Testis (tissue), 3 donors: Measurements from ENCODE around the gene FHIT. TPM values are rescaled to one million over a fixed set of nuclear protein-coding genes. Genes with fewer than 3 reads are reported as not detected.

Experiments used
- DNase-seq: peaks from one replicate; pipeline ENCODE4 v3.0.0-alpha.2; 2019
- H3K27ac ChIP-seq, 2 donors: fragments of 200-600 bp; sonication (generic); one replicate each; pipeline ENCODE4 v1.5.1; 2019
- H3K27me3 ChIP-seq: fragments of 200-600 bp; sonication (generic); one replicate; pipeline ENCODE4 v1.5.1; 2019
- H3K36me3 ChIP-seq: fragments of 200-600 bp; sonication (generic); one replicate; pipeline ENCODE4 v1.5.1; 2017; ENCODE audit warnings: low read depth; ENCODE audit errors: missing control alignments
- H3K4me1 ChIP-seq: fragments of 200-600 bp; sonication (generic); one replicate; pipeline ENCODE4 v1.5.1; 2019
- H3K4me3 ChIP-seq, 2 donors: fragments of 200-600 bp; sonication (generic); one replicate each; pipeline ENCODE4 v1.5.1; 2017 to 2019
- H3K9me3 ChIP-seq: fragments of 200-600 bp; sonication (generic); one replicate; pipeline ENCODE4 v1.5.1; 2017
- CTCF ChIP-seq, 3 experiments: fragments of 450-650 bp in 2 of 3; fragments of 200-600 bp in 1 of 3; sonication (generic) in 1 of 3; IDR thresholded peaks; one replicate each; pipeline ENCODE4 v1.5.1; 2016 to 2019; ENCODE audit warnings: antibody characterized with exemption in 3 of 3, mild to moderate bottlenecking in 2 of 3, moderate library complexity in 1 of 3
- POLR2A ChIP-seq: fragments of 450-650 bp; IDR thresholded peaks from one replicate; pipeline ENCODE4 v1.6.1; 2017; ENCODE audit warnings: antibody characterized with exemption, mild to moderate bottlenecking, moderate library complexity
- WGBS, 2 donors: methylation state at CpG; one replicate each; pipeline ENCODE4 v1.1.5; 2018; 5-methylcytosine and 5-hydroxymethylcytosine counted together
- intact Hi-C: fragments of 100-400 bp; cut with DNase I; formaldehyde crosslinking; loops from one replicate; pipeline ENCODE4 v1.15.1; 2023; ENCODE audit warnings: low total_unique reads
- polyA plus RNA-seq: library from polyadenylated mRNA; stranded (reverse); fragments of 350-450 nt; fragmentation: Illumina TruSeq; extraction: RNeasy Lipid Tissue Mini Kit (QIAGEN cat#74804); gene quantifications from one replicate; pipeline ENCODE4 v1.2.3, GENCODE V29; 2014; ENCODE audit warnings: low read depth, low replicate concordance; ENCODE audit not compliant: insufficient read depth
- total RNA-seq, 2 donors: library from RNA; depleted of rRNA; stranded (reverse); fragments of >200 nt; gene quantifications; one replicate each; pipeline ENCODE4 v1.2.3, GENCODE V29; 2016

FHIT gene
- total and polyA plus RNA-seq, 3 donors from 2014 or later = 10.1 to 29.6 (median 15.5) TPM

- DNase-seq = no peak
- no peaks in the 10 kb centered on the region for H3K36me3 ChIP-seq
- no peak overlapping the region for H3K4me3 ChIP-seq
- no peaks in the 10 kb centered on the region for H3K4me1 ChIP-seq
- intact Hi-C loops = no loop called here
- H3K9me3 ChIP-seq = no peaks in the 10 kb centered on the region
- no peak overlapping the region for H3K27ac ChIP-seq
- no peak for TF ChIP-seq POLR2A
- no peak for TF ChIP-seq CTCF (IDR thresholded peaks at IDR 0.05)
- whole genome bisulfite sequencing, 2 donors = 75 to 94% methylated on average over 1 of the region's 1 CpG
- H3K27me3 ChIP-seq = no peaks in the 10 kb centered on the region
Measured at GRCh38 chr3:60182697-60183096, 1068.6 kb downstream of the FHIT start.

- DNase-seq = no peak
- H3K27me3 ChIP-seq = no peaks in the 10 kb centered on the region
- no peaks in the 10 kb centered on the region for H3K36me3 ChIP-seq
- WGBS, 2 donors = 83 to 88% methylated on average over 8 of the region's 8 CpGs
- no peaks in the 10 kb centered on the region for H3K9me3 ChIP-seq
- H3K4me3 ChIP-seq = no peak overlapping the region
- TF ChIP-seq POLR2A (no peak), CTCF (IDR thresholded peaks at IDR 0.05) (no peak)
- H3K4me1 ChIP-seq = no peaks in the 10 kb centered on the region
- intact Hi-C loops = no loop called here
- H3K27ac ChIP-seq = no peak overlapping the region
Measured at GRCh38 chr3:60178931-60179653, 1072.2 kb downstream of the FHIT start.

DNA sequence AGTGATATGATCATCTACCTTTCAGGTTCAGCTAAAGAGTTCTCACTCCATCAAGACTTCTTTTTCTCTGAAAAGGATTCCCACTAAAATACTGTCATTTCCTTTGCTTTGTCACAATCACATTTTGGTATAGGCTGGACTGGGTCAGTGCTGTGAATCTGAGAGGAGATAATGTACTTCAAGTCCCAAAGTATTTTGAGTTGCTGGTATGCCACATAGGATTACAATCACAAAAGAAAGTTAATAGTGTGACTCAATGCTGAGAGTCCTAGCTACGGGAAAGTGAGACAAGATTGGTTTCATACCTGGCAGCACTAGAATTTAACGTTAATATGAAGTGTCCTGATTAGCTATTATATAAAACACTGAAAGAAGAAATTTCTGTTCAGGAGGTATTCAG is 1073.5 kb downstream of the FHIT start:
- Histone ChIP-seq H3K36me3 (no peaks in the 10 kb centered on the region), H3K4me3 (no peak overlapping the region), H3K4me1 (no peaks in the 10 kb centered on the region), H3K9me3 (no peaks in the 10 kb centered on the region), H3K27ac (no peak overlapping the region), H3K27me3 (no peaks in the 10 kb centered on the region)
- TF ChIP-seq CTCF (IDR thresholded peaks at IDR 0.05) (no peak), POLR2A (no peak)
- WGBS, 2 donors = 84 to 87% methylated on average over 2 of the region's 2 CpGs
- no peak for DNase-seq
- intact Hi-C loops = no loop called here

DNA sequence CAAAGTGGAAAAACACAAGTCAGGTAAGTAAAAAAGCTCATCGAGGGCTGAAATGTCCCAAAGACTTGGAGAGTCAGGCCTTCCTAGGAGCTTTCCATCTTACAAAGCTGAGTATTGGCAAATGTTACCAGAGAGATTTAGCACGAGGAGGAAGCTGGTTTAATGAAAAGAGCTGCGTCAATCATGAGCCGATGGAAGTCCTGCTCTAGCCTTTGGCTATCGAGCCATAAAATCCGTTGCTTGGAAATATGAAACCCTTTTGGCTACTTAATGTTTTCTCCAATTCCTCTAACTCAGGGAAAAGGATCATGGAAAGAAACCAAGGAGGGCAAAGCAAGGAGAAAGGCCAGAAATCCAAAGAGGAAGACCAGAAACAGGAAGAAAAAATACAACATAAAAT is 1074.6 kb downstream of the FHIT start:
- intact Hi-C loops = no loop called here
- Histone ChIP-seq H3K9me3 (no peaks in the 10 kb centered on the region), H3K4me1 (no peaks in the 10 kb centered on the region), H3K27ac (no peak overlapping the region), H3K4me3 (no peak overlapping the region), H3K27me3 (no peaks in the 10 kb centered on the region), H3K36me3 (no peaks in the 10 kb centered on the region)
- DNase-seq = no peak
- TF ChIP-seq CTCF (IDR thresholded peaks at IDR 0.05) = no peak
- 69 to 72% methylated on average over 6 of the region's 6 CpGs for WGBS, 2 donors

GRCh38 chr3:60175680-60176079 is 1075.6 kb downstream of the FHIT start:
- Histone ChIP-seq H3K36me3 (no peaks in the 10 kb centered on the region), H3K4me3 (no peak overlapping the region), H3K4me1 (no peaks in the 10 kb centered on the region), H3K9me3 (no peaks in the 10 kb centered on the region), H3K27ac (no peak overlapping the region), H3K27me3 (no peaks in the 10 kb centered on the region)
- TF ChIP-seq POLR2A = no peak
- no peak for TF ChIP-seq CTCF (IDR thresholded peaks at IDR 0.05)
- no peak for DNase-seq
- WGBS, 2 donors = 88 to 91% methylated on average over 3 of the region's 3 CpGs
- intact Hi-C loops = no loop called here
